ENCODE results near the gene STARD5. TPM values are rescaled to one million over a fixed set of nuclear protein-coding genes. Genes with fewer than 3 reads are reported as not detected.

STARD5 gene
- total and polyA plus RNA-seq, 2 of the 4 experiments (the other 2 are of a cell fraction) = 5.0 to 22.8 TPM

GRCh38 chr15:81316267-81316666 is 7.7 kb downstream of the STARD5 start:
- H2BK20ac ChIP-seq (ENCODE audit: low read depth, low read length) = no peak overlapping the region
- no peak overlapping the region for H2BK120ac ChIP-seq (ENCODE audit: low read depth, low read length)
- no peaks in the 10 kb centered on the region for H3K9me3 ChIP-seq (ENCODE audit: control insufficient read depth, insufficient read depth, low read length)
- H2AK5ac ChIP-seq (ENCODE audit: low read depth, low read length) = no peak overlapping the region
- H3K27ac ChIP-seq (ENCODE audit: insufficient read depth, low read length) = no peak overlapping the region
- peaks cover 25% of the 10 kb centered on the region for H3K9me1 ChIP-seq (ENCODE audit: insufficient read depth, low read length)
- ChIA-PET POLR2A (ENCODE audit: unreplicated experiment) (no interaction called here), CTCF (no interaction called here)
- H3K23ac ChIP-seq (ENCODE audit: low read depth, low read length) = no peak overlapping the region
- H3K4me1 ChIP-seq (ENCODE audit: control insufficient read depth, insufficient read depth, low read length) = peaks cover 18% of the 10 kb centered on the region
- H2BK15ac ChIP-seq (ENCODE audit: low read depth, low read length) = no peak overlapping the region
- H3K4me3 ChIP-seq (ENCODE audit: insufficient read depth, low read depth, low read length) = no peak overlapping the region
- no peak overlapping the region for H2AFZ ChIP-seq (replicated peaks; ENCODE audit: low read length, poor library complexity)
- no peaks in the 10 kb centered on the region for H3K27me3 ChIP-seq (ENCODE audit: control insufficient read depth, insufficient read depth, low read length)
- H3K79me1 ChIP-seq (ENCODE audit: low read depth in 1 of 2, low read length in 2 of 2) = 0 out of 4 replicates have a peak, but pooled peaks cover 0 to 8% of the 10 kb centered on the region in 2 experiments
- H3K18ac ChIP-seq (ENCODE audit: low read depth, low read length) = no peak overlapping the region
- in situ Hi-C loops (cut with MboI; ENCODE audit: low sequenced_read_pairs) = no loop called here
- no peak overlapping the region for H3K9ac ChIP-seq (ENCODE audit: low read depth, low read length)
- ATAC-seq (ENCODE audit: low read depth) = no peak
- H3K56ac ChIP-seq (ENCODE audit: extremely low read depth, insufficient read depth, low read length) = no peak overlapping the region
- BruUV-seq (replicated peaks) = no TSS peak
- H3K4me2 ChIP-seq (ENCODE audit: low read depth, low read length) = no peak overlapping the region
- TF ChIP-seq RAD21 (IDR thresholded peaks at IDR 0.05; ENCODE audit: low read length) (no peak), RCOR1 (IDR thresholded peaks at IDR 0.05; ENCODE audit: insufficient replicate concordance, low read length) (no peak), POLR2A (IDR thresholded peaks at IDR 0.05; ENCODE audit: low read depth, low read length) (no peak)
- no peak overlapping the region for H4K5ac ChIP-seq (ENCODE audit: low read depth, low read length)
- dilution Hi-C loops (cut with HindIII; ENCODE audit: low sequenced_read_pairs, unreplicated experiment) = no loop called here
- no peak for DNase-seq
- H4K91ac ChIP-seq (ENCODE audit: insufficient read depth, low read depth, low read length) = no peak overlapping the region
- H2BK5ac ChIP-seq (ENCODE audit: low read depth, low read length, poor library complexity, severe bottlenecking) = no peak overlapping the region
- intact Hi-C loops (cut with micrococcal nuclease) = no loop called here
- H4K20me1 ChIP-seq (ENCODE audit: insufficient read depth, low read length) = no peaks in the 10 kb centered on the region
- H4K8ac ChIP-seq (ENCODE audit: low read depth in 2 of 2, low read length in 2 of 2) = no peak overlapping the region
- peaks cover 50% of the 10 kb centered on the region for H3K36me3 ChIP-seq (ENCODE audit: control insufficient read depth, insufficient read depth, low read length)
- WGBS, 2 experiments (ENCODE audit: extremely low coverage in 2 of 2, insufficient read length in 1 of 2) = no CpG with 5 or more reads among the region's 3 CpGs
- no peak overlapping the region for H3K14ac ChIP-seq (replicated peaks; ENCODE audit: low read depth, low read length)
- no peak overlapping the region for H2AK9ac ChIP-seq (replicated peaks; ENCODE audit: low read depth, low read length, poor library complexity)
- no peak overlapping the region for H3K4ac ChIP-seq (ENCODE audit: low read depth, low read length)

Measured in IMR-90 (cell line).